ENCODE measurements around the gene DNAH3. TPM values are rescaled to one million over a fixed set of nuclear protein-coding genes. Genes with fewer than 3 reads are reported as not detected.

Gene DNAH3
- total RNA-seq, 5 donors from 2014 or later (not counting 1 experiment from before 2014, with no cell fraction given), result not detected

- WGBS (ENCODE audit: insufficient coverage), result 71% methylated on average over 4 of the region's 7 CpGs
- peaks cover 0 to 4% (median 1%) of the 10 kb centered on the region in 3 donors for H3K9me3 Mint-ChIP-seq
- POLR2A ChIA-PET, result no interaction called here
Observed at GRCh38 chr16:21038197-21038596, 112.4 kb downstream of the DNAH3 start.

GRCh38 chr16:21037736-21038135 is 112.9 kb downstream of the DNAH3 start:
- CTCF ChIA-PET, result no interaction called here
- Histone ChIP-seq H3K27ac (ENCODE audit: low read length) (no peak overlapping the region), H3K4me1 (ENCODE audit: control insufficient read depth in 1 of 2, extremely low read depth in 1 of 2, insufficient read depth in 2 of 2, low read length in 2 of 2) (no peaks in the 10 kb centered on the region), H3K36me3 (ENCODE audit: control insufficient read depth in 2 of 2, extremely low read depth in 1 of 2, insufficient read depth in 1 of 2, low read length in 1 of 2) (no peaks in the 10 kb centered on the region), H3K4me3 (ENCODE audit: control insufficient read depth in 1 of 2, extremely low read depth in 1 of 2, low read length in 1 of 2) (no peak overlapping the region), H3K9me3 (no peaks in the 10 kb centered on the region), H3K27me3 (replicated peaks in 1 of 2; ENCODE audit: control insufficient read depth in 2 of 2, extremely low read depth in 1 of 2, insufficient read depth in 2 of 2, low read length in 1 of 2) (peaks cover 0 to 2% of the 10 kb centered on the region in 2 experiments)
- Mint-ChIP-seq H3K4me1 (no peaks in the 10 kb centered on the region), H3K27me3 (peaks cover 2 to 6% of the 10 kb centered on the region in 2 donors), H3K9me3 (peaks cover 0 to 4% (median 1%) of the 10 kb centered on the region in 3 donors), H3K4me3 (no peak overlapping the region), H3K27ac (no peak overlapping the region), H3K36me3 (no peaks in the 10 kb centered on the region)
- ATAC-seq (replicated peaks in 1 of 4) (no peak), DNase-seq (no peak)
- WGBS (ENCODE audit: insufficient coverage), result 94% methylated on average over 13 of the region's 15 CpGs
- POLR2A ChIA-PET, result no interaction called here

More at GRCh38 chr16:21038197-21038596, 112.4 kb downstream of the DNAH3 start:
- no peaks in the 10 kb centered on the region for H3K4me1 Mint-ChIP-seq
- H3K4me3 Mint-ChIP-seq, result no peak overlapping the region
- CTCF ChIA-PET, result no interaction called here
- H3K36me3 Mint-ChIP-seq, result no peaks in the 10 kb centered on the region
- Histone ChIP-seq H3K4me3 (ENCODE audit: control insufficient read depth in 1 of 2, extremely low read depth in 1 of 2, low read length in 1 of 2) (no peak overlapping the region), H3K36me3 (ENCODE audit: control insufficient read depth in 2 of 2, extremely low read depth in 1 of 2, insufficient read depth in 1 of 2, low read length in 1 of 2) (no peaks in the 10 kb centered on the region), H3K4me1 (ENCODE audit: control insufficient read depth in 1 of 2, extremely low read depth in 1 of 2, insufficient read depth in 2 of 2, low read length in 2 of 2) (no peaks in the 10 kb centered on the region), H3K27me3 (replicated peaks in 1 of 2; ENCODE audit: control insufficient read depth in 2 of 2, extremely low read depth in 1 of 2, insufficient read depth in 2 of 2, low read length in 1 of 2) (peaks cover 0 to 2% of the 10 kb centered on the region in 2 experiments), H3K9me3 (no peaks in the 10 kb centered on the region), H3K27ac (ENCODE audit: low read length) (no peak overlapping the region)
- H3K27ac Mint-ChIP-seq, result no peak overlapping the region
- ATAC-seq (replicated peaks in 1 of 4) (no peak), DNase-seq (no peak)
- H3K27me3 Mint-ChIP-seq, result peaks cover 2 to 5% of the 10 kb centered on the region in 2 donors

- ChIA-PET CTCF (no interaction called here), POLR2A (no interaction called here)
- Histone ChIP-seq H3K4me3 (ENCODE audit: control insufficient read depth in 1 of 2, extremely low read depth in 1 of 2, low read length in 1 of 2) (no peak overlapping the region), H3K27me3 (replicated peaks in 1 of 2; ENCODE audit: control insufficient read depth in 2 of 2, extremely low read depth in 1 of 2, insufficient read depth in 2 of 2, low read length in 1 of 2) (peaks cover 0 to 5% of the 10 kb centered on the region in 2 experiments), H3K27ac (ENCODE audit: low read length) (no peak overlapping the region), H3K36me3 (ENCODE audit: control insufficient read depth in 2 of 2, extremely low read depth in 1 of 2, insufficient read depth in 1 of 2, low read length in 1 of 2) (no peaks in the 10 kb centered on the region), H3K4me1 (ENCODE audit: control insufficient read depth in 1 of 2, extremely low read depth in 1 of 2, insufficient read depth in 2 of 2, low read length in 2 of 2) (no peaks in the 10 kb centered on the region), H3K9me3 (no peaks in the 10 kb centered on the region)
- H3K27ac Mint-ChIP-seq, result no peak overlapping the region
- ATAC-seq (replicated peaks in 1 of 4) (no peak), DNase-seq (no peak)
- no peaks in the 10 kb centered on the region for H3K36me3 Mint-ChIP-seq
- H3K4me1 Mint-ChIP-seq, result no peaks in the 10 kb centered on the region
- no CpG with 5 or more reads among the region's 4 CpGs for WGBS (ENCODE audit: insufficient coverage)
- no peaks in the 10 kb centered on the region for H3K9me3 Mint-ChIP-seq
- peaks cover 2 to 6% of the 10 kb centered on the region in 2 donors for H3K27me3 Mint-ChIP-seq
- no peak overlapping the region for H3K4me3 Mint-ChIP-seq
Observed at GRCh38 chr16:21037168-21037567, 113.5 kb downstream of the DNAH3 start.

- Mint-ChIP-seq H3K27ac (no peak overlapping the region), H3K9me3 (no peaks in the 10 kb centered on the region), H3K4me1 (no peaks in the 10 kb centered on the region), H3K36me3 (no peaks in the 10 kb centered on the region), H3K27me3 (peaks cover 2 to 6% of the 10 kb centered on the region in 2 donors), H3K4me3 (no peak overlapping the region)
- WGBS (ENCODE audit: insufficient coverage), result 90% methylated on average over 2 of the region's 3 CpGs
- CTCF ChIA-PET, result no interaction called here
- Histone ChIP-seq H3K27me3 (replicated peaks in 1 of 2; ENCODE audit: control insufficient read depth in 2 of 2, extremely low read depth in 1 of 2, insufficient read depth in 2 of 2, low read length in 1 of 2) (peaks cover 0 to 5% of the 10 kb centered on the region in 2 experiments), H3K4me3 (ENCODE audit: control insufficient read depth in 1 of 2, extremely low read depth in 1 of 2, low read length in 1 of 2) (no peak overlapping the region), H3K9me3 (no peaks in the 10 kb centered on the region), H3K36me3 (ENCODE audit: control insufficient read depth in 2 of 2, extremely low read depth in 1 of 2, insufficient read depth in 1 of 2, low read length in 1 of 2) (no peaks in the 10 kb centered on the region), H3K4me1 (ENCODE audit: control insufficient read depth in 1 of 2, extremely low read depth in 1 of 2, insufficient read depth in 2 of 2, low read length in 2 of 2) (no peaks in the 10 kb centered on the region), H3K27ac (ENCODE audit: low read length) (no peak overlapping the region)
- no peak for DNase-seq
- POLR2A ChIA-PET, result no interaction called here
- ATAC-seq (replicated peaks in 1 of 4), result no peak
Observed at GRCh38 chr16:21036471-21036870, 114.2 kb downstream of the DNAH3 start.

- Mint-ChIP-seq H3K36me3 (no peaks in the 10 kb centered on the region), H3K9me3 (no peaks in the 10 kb centered on the region), H3K27ac (no peak overlapping the region), H3K4me3 (no peak overlapping the region), H3K27me3 (peaks cover 8 to 10% of the 10 kb centered on the region in 2 donors), H3K4me1 (no peaks in the 10 kb centered on the region)
- no peak overlapping the region for H3K27ac ChIP-seq (ENCODE audit: low read length)
- DNase-seq, result no peak
- H3K36me3 ChIP-seq (ENCODE audit: control insufficient read depth in 2 of 2, extremely low read depth in 1 of 2, insufficient read depth in 1 of 2, low read length in 1 of 2), result no peaks in the 10 kb centered on the region
- POLR2A ChIA-PET, result no interaction called here
- H3K9me3 ChIP-seq, result no peaks in the 10 kb centered on the region
- peaks cover 0 to 5% of the 10 kb centered on the region in 2 experiments for H3K27me3 ChIP-seq (replicated peaks in 1 of 2; ENCODE audit: control insufficient read depth in 2 of 2, extremely low read depth in 1 of 2, insufficient read depth in 2 of 2, low read length in 1 of 2)
- H3K4me1 ChIP-seq (ENCODE audit: control insufficient read depth in 1 of 2, extremely low read depth in 1 of 2, insufficient read depth in 2 of 2, low read length in 2 of 2), result no peaks in the 10 kb centered on the region
- no peak overlapping the region for H3K4me3 ChIP-seq (ENCODE audit: control insufficient read depth in 1 of 2, extremely low read depth in 1 of 2, low read length in 1 of 2)
- 91% methylated on average over 5 of the region's 10 CpGs for WGBS (ENCODE audit: insufficient coverage)
- CTCF ChIA-PET, result no interaction called here
- no peak for ATAC-seq (replicated peaks in 1 of 4)
Observed at GRCh38 chr16:21033704-21034103, 116.9 kb downstream of the DNAH3 start.

DNA sequence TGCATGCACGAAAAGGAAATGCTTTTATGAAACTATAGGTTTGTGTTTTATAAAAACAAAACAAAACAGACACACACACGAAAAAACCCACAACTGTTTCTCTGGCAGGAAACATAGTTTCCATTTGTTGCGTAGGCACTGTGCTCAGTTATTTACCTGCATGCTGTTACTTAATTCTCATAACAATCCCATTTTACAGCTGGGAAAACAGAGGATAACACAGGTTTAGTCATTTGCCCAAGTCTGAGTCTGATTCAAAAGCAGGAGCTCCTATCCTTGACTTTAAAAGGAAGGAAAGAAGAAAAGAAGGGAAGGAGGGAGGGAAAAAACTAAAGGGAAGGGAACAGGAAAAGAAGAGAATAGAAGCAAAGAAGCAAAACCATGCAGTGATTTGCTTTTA is 117.4 kb downstream of the DNAH3 start:
- Histone ChIP-seq H3K4me1 (ENCODE audit: control insufficient read depth in 1 of 2, extremely low read depth in 1 of 2, insufficient read depth in 2 of 2, low read length in 2 of 2) (no peaks in the 10 kb centered on the region), H3K4me3 (ENCODE audit: control insufficient read depth in 1 of 2, extremely low read depth in 1 of 2, low read length in 1 of 2) (no peak overlapping the region), H3K36me3 (ENCODE audit: control insufficient read depth in 2 of 2, extremely low read depth in 1 of 2, insufficient read depth in 1 of 2, low read length in 1 of 2) (no peaks in the 10 kb centered on the region), H3K9me3 (no peaks in the 10 kb centered on the region), H3K27ac (ENCODE audit: low read length) (no peak overlapping the region), H3K27me3 (replicated peaks in 1 of 2; ENCODE audit: control insufficient read depth in 2 of 2, extremely low read depth in 1 of 2, insufficient read depth in 2 of 2, low read length in 1 of 2) (peaks cover 0 to 5% of the 10 kb centered on the region in 2 experiments)
- no peak for ATAC-seq (replicated peaks in 1 of 4)
- CTCF ChIA-PET, result no interaction called here
- no peak for DNase-seq
- H3K4me1 Mint-ChIP-seq, result no peaks in the 10 kb centered on the region
- no peak overlapping the region for H3K27ac Mint-ChIP-seq
- no peaks in the 10 kb centered on the region for H3K9me3 Mint-ChIP-seq
- H3K27me3 Mint-ChIP-seq, result peaks cover 8 to 10% of the 10 kb centered on the region in 2 donors
- POLR2A ChIA-PET, result no interaction called here
- WGBS (ENCODE audit: insufficient coverage), result no CpG with 5 or more reads among the region's 3 CpGs
- no peak overlapping the region for H3K4me3 Mint-ChIP-seq
- H3K36me3 Mint-ChIP-seq, result no peaks in the 10 kb centered on the region

DNA sequence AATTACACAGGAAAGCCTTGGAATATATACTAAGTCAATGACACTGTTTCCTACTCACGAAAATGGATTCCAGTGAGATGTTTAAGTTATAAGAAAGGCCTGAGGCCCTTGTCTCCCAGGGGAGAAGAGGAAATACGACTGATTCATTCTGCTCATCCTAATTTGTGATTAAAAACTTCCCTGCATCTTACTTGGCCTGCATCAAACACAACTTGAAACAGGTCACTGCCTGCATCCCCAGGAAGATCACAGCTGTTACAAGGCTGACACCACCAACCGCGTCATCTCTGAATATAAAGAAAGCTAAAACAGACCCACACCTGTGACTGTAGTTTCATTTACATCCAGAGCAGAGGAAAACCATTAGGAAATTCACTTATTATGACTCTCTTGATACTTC is 121.9 kb downstream of the DNAH3 start:
- ATAC-seq (replicated peaks in 1 of 4) (no peak), DNase-seq (no peak)
- Histone ChIP-seq H3K36me3 (ENCODE audit: control insufficient read depth in 2 of 2, extremely low read depth in 1 of 2, insufficient read depth in 1 of 2, low read length in 1 of 2) (no peaks in the 10 kb centered on the region), H3K4me3 (ENCODE audit: control insufficient read depth in 1 of 2, extremely low read depth in 1 of 2, low read length in 1 of 2) (no peak overlapping the region), H3K4me1 (ENCODE audit: control insufficient read depth in 1 of 2, extremely low read depth in 1 of 2, insufficient read depth in 2 of 2, low read length in 2 of 2) (peaks cover 0 to 5% of the 10 kb centered on the region in 2 experiments), H3K9me3 (no peaks in the 10 kb centered on the region), H3K27ac (ENCODE audit: low read length) (no peak overlapping the region), H3K27me3 (replicated peaks in 1 of 2; ENCODE audit: control insufficient read depth in 2 of 2, extremely low read depth in 1 of 2, insufficient read depth in 2 of 2, low read length in 1 of 2) (peaks cover 0 to 3% of the 10 kb centered on the region in 2 experiments)
- Mint-ChIP-seq H3K27ac (no peak overlapping the region), H3K4me3 (no peak overlapping the region), H3K4me1 (peaks cover 6% of the 10 kb centered on the region in 3 donors), H3K27me3 (peaks cover 7 to 8% of the 10 kb centered on the region in 2 donors), H3K36me3 (no peaks in the 10 kb centered on the region), H3K9me3 (no peaks in the 10 kb centered on the region)
- CTCF ChIA-PET, result no interaction called here
- 100% methylated on average over 2 of the region's 4 CpGs for WGBS (ENCODE audit: insufficient coverage)
- POLR2A ChIA-PET, result interaction anchor here in 1 of 2 donors (0.7 kb wide), 1 partner anchor 1131 kb away, joined by 3 read pairs; no protein-coding TSS in a partner anchor
